T-helper 1 cell (primary cell): ENCODE data around the gene ZNF534.
"Not testable (repeated sequence)": the region's sequence is repeated elsewhere in the genome, so short reads cannot be mapped to it uniquely, and the experiment has no call there.

ENCODE experiments used
- DNase-seq, 5 donors: peaks; one replicate each; pipeline ENCODE4 v3.0.0-alpha.2; 2012 to 2020
- total RNA-seq, 4 donors: gene quantifications; one replicate each; lab custom pipeline; 2026; lab: John Stamatoyannopoulos, UW

ZNF534 gene
- 0.08 to 0.30 (median 0.25) reads per million in 4 donors for total RNA-seq

- no peak for DNase-seq
Measured at GRCh38 chr19:52428937-52429336, at the start of gene ZNF534. ZNF534 (plus strand) TSS chr19:52429148; CDS start chr19:52431475, 2,327 bp downstream.

- no peak for DNase-seq
Measured at GRCh38 chr19:52391135-52391534, 37.8 kb upstream of the ZNF534 start.

GRCh38 chr19:52397310-52398080 is 31.5 kb upstream of the ZNF534 start, which contains the start of gene ZNF528:
ZNF528 (plus strand) TSS chr19:52397849; CDS start chr19:52402014, 4,165 bp downstream.
- DNase-seq, result peak; percentile 85 to 91 (median 89)

- peak in 1 of 5 donors; percentile 0 for DNase-seq
Measured at GRCh38 chr19:52398081-52398441, 30.9 kb upstream of the ZNF534 start.

- DNase-seq, result no peak
Measured at GRCh38 chr19:52410276-52410675, 18.7 kb upstream of the ZNF534 start.

GRCh38 chr19:52415711-52416110 is 13.2 kb upstream of the ZNF534 start:
- no peak for DNase-seq

- no peak for DNase-seq
Measured at GRCh38 chr19:52442179-52442578, 13.2 kb downstream of the ZNF534 start.

GRCh38 chr19:52444506-52444905 is 15.6 kb downstream of the ZNF534 start:
- no peak for DNase-seq

GRCh38 chr19:52451241-52451640 is 22.3 kb downstream of the ZNF534 start:
- DNase-seq, result no peak

GRCh38 chr19:52453324-52454094 is 24.6 kb downstream of the ZNF534 start, which contains the start of gene ZNF578:
ZNF578 (plus strand) TSS chr19:52453553; CDS start chr19:52501846, 48,293 bp downstream.
- DNase-seq, result peak; percentile 42 to 61 (median 49)

- DNase-seq, result no peak
Measured at GRCh38 chr19:52464798-52465470, 36.0 kb downstream of the ZNF534 start.

- DNase-seq, result no peak
Measured at GRCh38 chr19:52473655-52474350, 44.9 kb downstream of the ZNF534 start.

GRCh38 chr19:52474351-52475127 is 45.6 kb downstream of the ZNF534 start:
- DNase-seq, result no peak

- not testable (repeated sequence) for DNase-seq
Measured at GRCh38 chr19:52484111-52484743, 55.3 kb downstream of the ZNF534 start.

GRCh38 chr19:52485064-52485463 is 56.1 kb downstream of the ZNF534 start:
- DNase-seq, result not testable (repeated sequence)

GRCh38 chr19:52485561-52486240 is 56.8 kb downstream of the ZNF534 start:
- not testable (repeated sequence) for DNase-seq

- no peak for DNase-seq
Measured at GRCh38 chr19:52492201-52492993, 63.4 kb downstream of the ZNF534 start.

GRCh38 chr19:52492994-52493470 is 64.1 kb downstream of the ZNF534 start:
- no peak for DNase-seq

- DNase-seq, result no peak
Measured at GRCh38 chr19:52494518-52494917, 65.6 kb downstream of the ZNF534 start.
